ENCODE measurements around the gene LRRC2.

The LRRC2 gene

DNA sequence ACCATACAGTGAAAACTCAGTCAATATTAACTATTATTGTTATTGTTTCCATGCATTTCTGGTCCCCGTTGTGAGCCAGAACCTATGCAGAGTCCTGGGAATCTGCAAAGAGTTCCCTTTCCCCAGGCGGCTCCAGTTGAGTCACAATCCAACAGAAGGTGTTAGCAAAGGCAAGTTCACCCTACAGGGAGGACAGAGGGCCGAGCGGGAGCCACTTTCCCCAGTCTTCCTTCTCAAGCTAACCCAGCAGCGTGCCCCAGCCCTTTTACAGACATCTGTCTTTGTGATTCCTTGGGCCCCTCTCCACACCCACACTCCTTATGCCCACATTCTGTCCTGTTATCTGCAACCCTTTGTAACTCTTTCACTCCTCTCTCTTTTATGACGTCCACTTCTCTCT lies 88.3 kb downstream of the LRRC2 start:
- TF ChIP-seq PAX5 (IDR thresholded peaks at IDR 0.05; ENCODE audit: insufficient read depth, low read length, severe bottlenecking): no peak
- no peak for TF ChIP-seq POLR2A (IDR thresholded peaks at IDR 0.05; ENCODE audit: low read depth, low read length)
- TF ChIP-seq POU2F2 (IDR thresholded peaks at IDR 0.05; ENCODE audit: low read depth, low read length): no peak
- TF ChIP-seq POLR2AphosphoS5 (IDR thresholded peaks at IDR 0.05; ENCODE audit: low read depth, low read length): no peak
- TF ChIP-seq SPI1 (IDR thresholded peaks at IDR 0.05; ENCODE audit: low read depth, low read length): no peak
- TF ChIP-seq TAF1 (IDR thresholded peaks at IDR 0.05; ENCODE audit: low read depth, low read length): no peak
- DNase-seq (ENCODE audit: insufficient read length, low spot score) (no peak), FAIRE-seq (no peak)

DNA sequence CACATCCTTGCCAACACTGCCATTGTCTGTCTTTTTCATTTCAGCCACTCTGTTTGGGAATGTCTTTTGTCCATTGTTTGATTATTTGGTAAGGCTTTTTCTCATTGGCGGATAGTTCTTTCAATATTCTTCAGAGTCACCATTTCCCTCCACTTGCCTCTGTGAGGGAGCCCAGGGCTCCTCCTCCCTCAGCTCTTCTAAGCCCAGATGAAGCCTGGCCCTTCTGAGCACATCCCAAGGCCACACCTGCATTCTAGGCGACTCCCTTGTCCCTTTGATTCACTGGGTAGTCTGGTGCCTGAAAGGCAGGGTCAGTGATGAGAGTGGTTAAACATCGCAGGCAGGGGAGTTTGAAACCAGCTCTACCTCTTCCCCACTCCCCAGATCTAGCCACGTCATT lies 89.0 kb downstream of the LRRC2 start:
- FAIRE-seq: no peak
- DNase-seq (ENCODE audit: insufficient read length, low spot score): no peak
- TF ChIP-seq POLR2A (IDR thresholded peaks at IDR 0.05; ENCODE audit: low read depth, low read length) (no peak), PAX5 (IDR thresholded peaks at IDR 0.05; ENCODE audit: insufficient read depth, low read length, severe bottlenecking) (no peak), POLR2AphosphoS5 (IDR thresholded peaks at IDR 0.05; ENCODE audit: low read depth, low read length) (no peak), TAF1 (IDR thresholded peaks at IDR 0.05; ENCODE audit: low read depth, low read length) (no peak), POU2F2 (IDR thresholded peaks at IDR 0.05; ENCODE audit: low read depth, low read length) (no peak), SPI1 (IDR thresholded peaks at IDR 0.05; ENCODE audit: low read depth, low read length) (no peak)

DNA sequence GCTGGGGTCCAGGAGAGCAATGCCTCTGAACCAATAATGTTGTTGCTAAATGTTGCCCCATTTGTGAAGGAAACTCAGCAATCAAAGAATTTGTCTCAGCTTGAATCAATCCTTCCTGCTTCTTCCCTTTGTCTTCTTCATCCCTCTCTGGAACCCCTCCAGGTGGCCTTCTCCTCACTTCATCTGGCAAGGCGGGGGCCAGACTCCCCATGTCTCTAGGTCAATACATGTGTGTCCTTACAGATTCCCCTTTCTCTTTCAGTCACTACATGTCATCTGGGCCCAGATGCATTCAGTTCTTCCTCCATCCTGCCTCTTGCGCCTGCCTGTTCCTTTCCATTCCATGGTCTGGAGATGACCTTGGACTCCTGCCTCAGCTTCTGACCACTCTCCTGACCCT lies 93.4 kb downstream of the LRRC2 start:
- no peak for TF ChIP-seq SPI1 (IDR thresholded peaks at IDR 0.05; ENCODE audit: low read depth, low read length)
- TF ChIP-seq POU2F2 (IDR thresholded peaks at IDR 0.05; ENCODE audit: low read depth, low read length): no peak
- TF ChIP-seq TAF1 (IDR thresholded peaks at IDR 0.05; ENCODE audit: low read depth, low read length): no peak
- TF ChIP-seq POLR2A (IDR thresholded peaks at IDR 0.05; ENCODE audit: low read depth, low read length): no peak
- no peak for TF ChIP-seq POLR2AphosphoS5 (IDR thresholded peaks at IDR 0.05; ENCODE audit: low read depth, low read length)
- DNase-seq (ENCODE audit: insufficient read length, low spot score): no peak
- no peak for FAIRE-seq

GRCh38 chr3:46471371-46471914 lies 94.7 kb downstream of the LRRC2 start:
- DNase-seq (ENCODE audit: insufficient read length, low spot score): no peak
- FAIRE-seq: no peak
- TF ChIP-seq TAF1 (IDR thresholded peaks at IDR 0.05; ENCODE audit: low read depth, low read length) (no peak), POLR2A (IDR thresholded peaks at IDR 0.05; ENCODE audit: low read depth, low read length) (no peak), SPI1 (IDR thresholded peaks at IDR 0.05; ENCODE audit: low read depth, low read length) (no peak), POLR2AphosphoS5 (IDR thresholded peaks at IDR 0.05; ENCODE audit: low read depth, low read length) (no peak), POU2F2 (IDR thresholded peaks at IDR 0.05; ENCODE audit: low read depth, low read length) (no peak), PAX5 (IDR thresholded peaks at IDR 0.05; ENCODE audit: insufficient read depth, low read length, severe bottlenecking) (no peak)

DNA sequence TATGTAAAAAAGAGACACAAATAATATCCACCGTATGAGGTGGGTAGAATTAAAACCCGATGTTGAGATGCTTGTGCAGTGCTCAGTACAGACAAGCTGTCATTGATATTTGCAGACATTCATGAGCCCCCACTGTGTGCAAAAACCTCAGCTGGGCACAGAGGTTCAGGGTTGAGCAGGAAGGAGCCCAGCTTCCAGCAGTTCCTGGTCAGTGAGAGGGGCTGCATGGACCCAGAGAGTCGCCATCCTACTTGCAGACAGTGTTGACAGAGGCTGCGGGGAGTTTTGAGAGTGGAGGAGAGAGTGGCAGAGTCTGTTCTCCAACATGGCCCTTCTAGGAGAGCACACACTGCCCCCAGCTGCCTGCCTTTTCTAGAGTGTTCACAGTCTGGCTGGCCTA lies 95.3 kb downstream of the LRRC2 start:
- DNase-seq (ENCODE audit: insufficient read length, low spot score) (no peak), FAIRE-seq (no peak)
- no peak for TF ChIP-seq TAF1 (IDR thresholded peaks at IDR 0.05; ENCODE audit: low read depth, low read length)
- TF ChIP-seq POLR2AphosphoS5 (IDR thresholded peaks at IDR 0.05; ENCODE audit: low read depth, low read length): no peak
- TF ChIP-seq SPI1 (IDR thresholded peaks at IDR 0.05; ENCODE audit: low read depth, low read length): no peak
- no peak for TF ChIP-seq POU2F2 (IDR thresholded peaks at IDR 0.05; ENCODE audit: low read depth, low read length)
- TF ChIP-seq PAX5 (IDR thresholded peaks at IDR 0.05; ENCODE audit: insufficient read depth, low read length, severe bottlenecking): no peak
- no peak for TF ChIP-seq POLR2A (IDR thresholded peaks at IDR 0.05; ENCODE audit: low read depth, low read length)

DNA sequence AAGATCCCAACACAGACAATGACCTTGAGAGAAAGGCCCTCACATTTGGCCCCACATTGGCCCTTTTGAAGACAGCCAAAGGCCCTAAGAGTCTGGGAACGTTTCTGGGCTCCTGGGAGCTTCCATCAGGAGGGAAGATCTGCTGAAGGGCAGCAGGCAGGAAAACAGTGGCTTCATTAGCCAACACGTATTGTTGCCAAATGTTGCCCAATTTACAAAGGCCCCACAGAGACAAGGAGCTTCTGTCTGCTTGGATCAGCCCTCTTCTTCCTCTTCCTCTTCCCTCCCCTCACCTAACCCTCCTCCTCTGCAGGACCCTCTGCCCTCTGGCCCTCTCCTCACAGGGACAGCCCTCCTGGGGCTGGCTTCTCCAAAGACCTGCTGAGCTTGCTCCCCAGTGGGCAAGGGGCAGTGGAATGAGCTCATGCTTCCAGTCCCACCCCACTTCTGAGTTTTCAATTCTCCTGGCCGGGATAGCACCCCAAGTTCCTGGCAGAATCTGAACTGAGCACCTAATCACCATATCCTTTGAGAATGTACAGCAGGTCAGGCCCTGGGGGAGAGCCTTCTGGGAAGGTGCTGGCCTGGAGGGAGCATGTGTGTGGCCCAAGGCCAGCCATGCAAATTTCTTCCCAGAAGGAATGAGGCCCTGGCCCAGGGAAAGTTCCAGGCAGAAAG lies 96.3 kb downstream of the LRRC2 start:
- TF ChIP-seq TAF1 (IDR thresholded peaks at IDR 0.05; ENCODE audit: low read depth, low read length) (no peak), POLR2AphosphoS5 (IDR thresholded peaks at IDR 0.05; ENCODE audit: low read depth, low read length) (no peak), POLR2A (IDR thresholded peaks at IDR 0.05; ENCODE audit: low read depth, low read length) (no peak), POU2F2 (IDR thresholded peaks at IDR 0.05; ENCODE audit: low read depth, low read length) (no peak), SPI1 (IDR thresholded peaks at IDR 0.05; ENCODE audit: low read depth, low read length) (no peak), PAX5 (IDR thresholded peaks at IDR 0.05; ENCODE audit: insufficient read depth, low read length, severe bottlenecking) (no peak)
- FAIRE-seq (no peak), DNase-seq (ENCODE audit: insufficient read length, low spot score) (no peak)

DNA sequence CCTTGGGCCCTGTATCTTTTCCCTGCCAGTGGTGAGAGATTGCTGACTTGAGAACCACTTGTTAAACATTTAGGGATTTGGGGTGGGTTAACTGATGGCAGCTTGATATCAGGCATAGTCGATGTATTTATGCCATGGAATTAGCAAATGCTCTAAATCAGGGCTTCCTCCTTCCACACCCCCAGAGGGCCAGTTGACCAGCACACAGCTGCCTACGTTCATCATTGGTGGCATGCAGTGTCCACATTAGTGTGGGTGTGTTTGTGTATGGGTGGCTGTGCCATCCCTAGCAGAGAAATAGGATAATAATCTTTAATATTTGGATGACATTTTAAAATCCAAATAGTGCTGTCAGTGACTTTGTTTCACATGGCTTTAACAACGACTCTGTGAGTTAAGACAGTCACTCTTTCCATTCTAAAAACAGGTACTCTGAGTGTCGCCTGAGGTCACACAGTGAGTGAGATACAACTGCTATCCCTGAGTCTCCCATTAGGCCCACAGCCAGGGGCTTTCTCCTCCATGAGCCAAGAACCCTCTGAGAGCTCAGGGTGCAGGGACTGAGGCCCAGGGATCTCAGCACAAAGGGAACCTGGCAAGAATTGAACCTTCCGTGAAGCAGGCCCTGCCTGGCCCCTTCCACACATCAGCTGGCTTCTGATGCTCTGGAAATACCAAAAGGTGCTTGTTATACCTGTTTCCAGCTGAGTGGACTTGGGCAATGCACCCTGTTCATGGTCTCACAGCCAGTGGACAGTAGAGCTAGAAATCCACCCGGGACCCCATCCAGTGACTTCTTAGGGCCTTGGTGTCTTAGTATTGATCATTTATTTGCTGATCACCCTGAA lies 97.1 kb downstream of the LRRC2 start:
- FAIRE-seq (no peak), DNase-seq (ENCODE audit: insufficient read length, low spot score) (no peak)
- TF ChIP-seq TAF1 (IDR thresholded peaks at IDR 0.05; ENCODE audit: low read depth, low read length) (no peak), SPI1 (IDR thresholded peaks at IDR 0.05; ENCODE audit: low read depth, low read length) (no peak), POU2F2 (IDR thresholded peaks at IDR 0.05; ENCODE audit: low read depth, low read length) (no peak), POLR2A (IDR thresholded peaks at IDR 0.05; ENCODE audit: low read depth, low read length) (no peak), POLR2AphosphoS5 (IDR thresholded peaks at IDR 0.05; ENCODE audit: low read depth, low read length) (no peak), PAX5 (IDR thresholded peaks at IDR 0.05; ENCODE audit: insufficient read depth, low read length, severe bottlenecking) (no peak)

DNA sequence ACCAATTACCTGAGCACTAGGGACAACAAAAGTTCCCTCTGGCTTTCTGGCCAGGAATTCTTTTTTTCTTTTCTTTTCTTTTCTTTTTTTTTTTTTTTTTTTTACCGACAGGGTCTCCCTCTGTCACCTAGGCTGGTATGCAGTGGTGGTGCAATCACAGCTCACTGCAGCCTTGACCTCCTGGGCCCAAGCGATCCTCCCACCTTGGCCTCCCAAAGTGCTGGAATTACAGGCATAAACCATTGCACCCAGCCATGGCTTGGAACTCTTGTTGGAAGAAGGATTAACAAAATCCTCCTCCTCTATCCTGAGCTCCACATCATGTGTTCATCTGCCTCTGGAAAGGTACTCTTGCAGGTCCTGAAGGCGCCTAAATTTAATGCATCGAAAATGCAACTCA lies 98.5 kb downstream of the LRRC2 start:
- DNase-seq (ENCODE audit: insufficient read length, low spot score) (no peak), FAIRE-seq (no peak)
- TF ChIP-seq POU2F2 (IDR thresholded peaks at IDR 0.05; ENCODE audit: low read depth, low read length) (no peak), PAX5 (IDR thresholded peaks at IDR 0.05; ENCODE audit: insufficient read depth, low read length, severe bottlenecking) (no peak)

GRCh38 chr3:46466871-46467403 lies 99.2 kb downstream of the LRRC2 start:
- TF ChIP-seq PAX5 (IDR thresholded peaks at IDR 0.05; ENCODE audit: insufficient read depth, low read length, severe bottlenecking) (no peak), POLR2A (IDR thresholded peaks at IDR 0.05; ENCODE audit: low read depth, low read length) (no peak), POU2F2 (IDR thresholded peaks at IDR 0.05; ENCODE audit: low read depth, low read length) (no peak), SPI1 (IDR thresholded peaks at IDR 0.05; ENCODE audit: low read depth, low read length) (no peak), POLR2AphosphoS5 (IDR thresholded peaks at IDR 0.05; ENCODE audit: low read depth, low read length) (no peak), TAF1 (IDR thresholded peaks at IDR 0.05; ENCODE audit: low read depth, low read length) (no peak)
- DNase-seq (ENCODE audit: insufficient read length, low spot score) (no peak), FAIRE-seq (no peak)

Measured in GM12891 (cell line).